SK-N-MC (cell line): ENCODE results near the gene CTSD.

Experiments
- EZH2 ChIP-seq: fragments of 200-600 bp; sonication (generic); IDR thresholded peaks from one replicate; pipeline ENCODE4 v1.6.1; 2017; ENCODE audit warnings: antibody characterized with exemption
- FOXP2 ChIP-seq: optimal IDR thresholded peaks from 2 replicates; pipeline ENCODE3; 2011; ENCODE audit warnings: mild to moderate bottlenecking, moderate library complexity; ENCODE audit not compliant: insufficient read depth; ENCODE audit errors: extremely low read length, control extremely low read depth
- POLR2AphosphoS5 ChIP-seq: IDR thresholded peaks from 2 replicates; pipeline ENCODE4 v1.6.1; 2012; ENCODE audit warnings: mild to moderate bottlenecking, low read depth, low read length, borderline replicate concordance

GRCh38 chr11:1706634-1707400 lies 56.9 kb downstream of the CTSD start:
- no peak for TF ChIP-seq FOXP2
- TF ChIP-seq POLR2AphosphoS5: no peak
- no peak for TF ChIP-seq EZH2
